Stimulated activated CD8-positive, alpha-beta memory T cell treated with anti-CD3 and anti-CD28 coated beads, Interleukin-12 subunit alpha, Interleukin-12 subunit beta, amount 100 ng/mL, for 24 hours (primary cell): ENCODE measurements around the gene CASK.
A peak's percentile ranks its signal among the peaks of the same experiment; 100 is the strongest.
"Not testable (repeated sequence)": the region's sequence is repeated elsewhere in the genome, so short reads cannot be mapped to it uniquely, and the experiment has no call there.

ENCODE experiments used
- DNase-seq: peaks from one replicate; pipeline ENCODE4 v3.0.0-alpha.2; 2020; ENCODE audit errors: extremely low read depth

Gene CASK

DNA sequence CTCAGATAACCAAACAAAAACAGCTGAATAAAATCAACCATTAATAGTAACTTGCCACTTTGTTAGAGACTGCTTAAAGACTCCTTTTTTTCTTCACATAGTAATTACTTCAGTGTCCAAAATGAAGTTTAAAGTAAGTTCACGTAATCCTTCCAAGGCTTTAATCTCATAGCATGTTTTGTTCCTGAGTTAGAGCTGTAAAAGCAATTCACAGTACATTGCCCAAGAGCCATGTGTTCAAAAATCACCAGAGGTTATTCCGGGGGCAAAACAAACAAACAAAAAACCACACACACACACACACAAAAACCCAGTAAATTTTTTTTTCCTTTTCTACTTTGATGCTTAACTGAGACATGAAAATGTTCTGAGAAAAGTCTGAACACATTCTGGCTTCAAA, 193.3 kb downstream of the CASK start:
- no peak for DNase-seq

- DNase-seq: no peak
These were observed 195.2 kb downstream of the CASK start for GRCh38 chrX:41728125-41728524.

DNA sequence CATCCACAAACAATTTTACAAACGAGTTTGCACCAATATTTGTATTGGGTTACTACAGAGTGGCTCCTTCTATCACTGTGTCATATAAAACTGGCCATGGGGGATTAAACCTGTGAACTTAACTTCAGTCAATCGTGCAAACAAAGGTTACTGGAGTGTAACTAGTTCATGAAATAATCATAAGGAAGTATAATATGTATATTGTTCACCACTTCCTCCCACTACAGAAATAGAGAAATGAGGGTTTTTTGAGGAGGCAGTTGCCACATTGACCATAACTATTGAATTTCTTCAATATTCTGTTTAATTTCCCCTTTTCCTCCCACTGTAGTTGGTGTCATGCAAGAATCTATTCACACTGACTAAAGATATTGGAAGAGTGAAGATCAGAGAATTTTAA, 199.5 kb downstream of the CASK start, which contains the start of gene GPR82:
Gene GPR82 (plus strand): TSS at position 356 of the 400 bp plus-strand sequence. CDS start 2,846 bp downstream, outside the sequence.
- DNase-seq: no peak

DNA sequence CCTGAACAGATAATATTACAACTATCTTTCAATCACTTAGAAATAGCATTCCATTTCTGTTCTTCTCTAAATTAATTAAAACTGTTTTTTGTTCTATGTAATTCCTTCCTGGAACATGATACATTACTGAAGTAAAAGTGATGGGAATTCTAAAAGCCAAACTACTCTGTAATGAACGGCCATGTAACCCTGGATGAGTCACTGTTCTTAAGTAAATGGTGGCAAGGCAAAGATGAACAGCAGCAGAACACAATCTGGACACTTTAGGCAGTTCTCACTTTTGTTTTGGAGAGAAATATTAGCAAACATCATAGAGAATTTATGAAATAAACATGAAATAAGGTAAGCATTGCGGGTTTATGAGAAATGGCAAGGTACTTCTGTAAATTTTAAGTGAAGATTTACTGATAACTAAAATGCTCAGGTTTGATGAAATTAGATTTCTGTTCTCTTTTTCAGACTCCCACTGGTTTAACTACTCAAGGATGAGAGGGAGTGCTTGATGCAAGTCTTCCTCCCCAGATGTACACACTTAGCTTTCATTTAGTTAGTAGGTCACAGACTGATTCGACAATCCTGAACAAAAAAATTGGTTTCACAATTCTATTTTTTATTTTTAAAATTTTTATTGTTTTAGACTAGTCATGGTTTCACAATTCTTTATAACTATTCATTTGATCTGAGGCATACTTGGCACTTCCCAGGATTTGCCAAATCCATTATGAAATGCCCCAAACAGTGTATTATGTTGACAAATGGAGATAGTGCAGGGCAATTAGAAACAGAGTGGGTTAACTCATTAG, 200.3 kb downstream of the CASK start:
- DNase-seq: no peak

DNA sequence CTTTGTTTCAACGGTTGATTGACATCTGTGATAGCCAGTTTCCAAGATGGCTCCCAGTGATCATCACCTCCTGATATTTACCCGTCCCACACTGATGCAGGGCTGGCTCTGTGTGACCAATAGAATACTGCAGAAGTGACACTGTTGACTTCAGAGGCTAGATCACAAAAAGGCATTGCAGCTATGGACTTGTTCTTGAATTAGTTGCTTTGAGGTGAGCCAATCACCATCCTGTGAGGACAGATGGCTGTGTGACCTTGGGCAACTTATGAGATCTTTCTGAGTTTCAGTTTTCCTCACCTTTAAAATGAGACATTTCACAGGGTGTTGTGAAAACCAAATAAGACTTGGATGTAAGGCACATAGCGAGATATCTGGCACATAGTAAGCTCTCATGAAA, 201.1 kb downstream of the CASK start:
- no peak for DNase-seq

DNA sequence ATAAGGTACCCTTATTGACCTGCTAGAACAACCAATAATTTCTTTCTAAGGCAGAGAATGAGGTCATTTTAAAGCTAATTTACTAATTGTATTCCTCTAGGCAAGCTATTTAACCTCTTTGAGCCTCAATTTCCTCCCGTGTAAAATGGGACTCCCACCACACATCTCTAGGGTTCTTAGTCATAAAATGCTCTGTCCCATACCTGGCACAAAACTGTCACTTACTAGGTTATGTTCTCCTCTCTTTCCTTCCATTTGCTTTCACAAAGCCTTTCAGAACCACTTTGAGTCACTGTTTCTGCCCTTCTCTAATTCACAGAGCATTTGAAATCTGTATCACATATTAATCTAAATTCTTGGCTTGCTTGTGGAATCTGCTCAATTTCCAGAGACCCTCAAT, 201.8 kb downstream of the CASK start:
- no peak for DNase-seq

DNA sequence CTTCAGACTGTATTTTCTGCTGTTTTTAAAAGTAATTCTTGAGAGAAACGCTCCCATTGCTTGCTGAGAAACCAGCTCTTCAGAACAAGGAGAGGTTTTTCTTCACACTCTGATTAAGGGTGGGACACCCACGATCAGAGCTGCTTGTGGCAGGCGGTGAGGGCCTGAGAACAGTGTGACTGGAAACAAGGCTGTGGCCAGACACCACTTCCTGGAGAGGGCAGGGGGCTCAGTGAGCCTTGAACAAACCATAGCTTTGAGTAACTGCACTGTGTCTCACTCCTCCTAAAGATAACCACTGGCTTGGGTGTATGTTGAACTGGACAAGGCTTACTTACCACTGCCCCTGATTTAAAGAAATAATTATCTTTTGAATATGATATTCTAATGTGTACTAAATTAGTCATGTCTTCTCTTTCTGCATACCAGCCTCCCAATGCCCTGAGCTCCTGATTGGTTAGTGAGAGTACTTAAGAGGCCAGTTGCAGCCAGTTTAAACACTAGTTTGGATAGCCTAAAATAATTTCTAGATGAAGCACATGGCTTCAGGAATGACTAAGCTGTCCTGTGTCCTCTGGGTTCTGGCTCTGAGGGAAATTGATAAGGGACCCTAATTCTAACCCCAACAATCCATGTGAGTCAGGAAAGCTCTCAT, 203.1 kb downstream of the CASK start:
- peak; percentile 22 for DNase-seq

GRCh38 chrX:41719610-41720009, 203.7 kb downstream of the CASK start:
- not testable (repeated sequence) for DNase-seq

DNA sequence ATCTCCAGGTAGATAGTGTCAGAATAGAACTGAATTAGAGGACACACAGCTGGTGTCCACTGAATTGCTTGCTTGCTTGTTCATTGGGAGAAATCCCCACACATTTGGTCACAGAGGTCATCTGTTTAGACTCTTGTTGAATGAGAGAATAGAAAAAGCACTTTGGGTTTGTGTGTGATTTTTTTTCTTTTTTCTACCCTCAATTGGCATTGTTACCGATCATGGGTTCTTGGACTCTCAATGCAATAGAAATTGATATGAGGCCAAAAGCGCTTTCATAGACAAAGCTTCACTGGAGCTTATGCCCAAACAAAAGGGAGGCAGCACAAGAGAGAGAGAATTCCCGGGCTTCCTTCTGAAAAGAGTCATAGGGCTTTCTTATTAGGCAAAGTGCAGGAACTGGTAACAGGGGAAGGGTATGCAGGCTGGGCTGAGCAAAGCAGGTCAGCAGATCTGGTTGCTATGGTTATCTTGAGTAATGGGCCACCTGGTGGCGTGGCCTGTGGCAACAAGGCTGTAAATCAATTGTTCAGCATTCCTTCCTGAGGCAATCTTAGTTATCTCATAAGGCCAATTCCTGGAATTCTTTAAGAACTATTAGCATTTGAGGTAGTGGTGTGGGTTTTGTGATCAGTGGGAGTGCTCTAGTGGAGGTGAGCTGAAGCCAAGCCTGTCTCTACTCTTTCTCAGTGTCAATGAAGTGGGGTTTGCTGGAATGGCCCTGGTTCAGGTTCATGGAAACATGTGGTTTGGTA, 204.7 kb downstream of the CASK start:
- DNase-seq: no peak

DNA sequence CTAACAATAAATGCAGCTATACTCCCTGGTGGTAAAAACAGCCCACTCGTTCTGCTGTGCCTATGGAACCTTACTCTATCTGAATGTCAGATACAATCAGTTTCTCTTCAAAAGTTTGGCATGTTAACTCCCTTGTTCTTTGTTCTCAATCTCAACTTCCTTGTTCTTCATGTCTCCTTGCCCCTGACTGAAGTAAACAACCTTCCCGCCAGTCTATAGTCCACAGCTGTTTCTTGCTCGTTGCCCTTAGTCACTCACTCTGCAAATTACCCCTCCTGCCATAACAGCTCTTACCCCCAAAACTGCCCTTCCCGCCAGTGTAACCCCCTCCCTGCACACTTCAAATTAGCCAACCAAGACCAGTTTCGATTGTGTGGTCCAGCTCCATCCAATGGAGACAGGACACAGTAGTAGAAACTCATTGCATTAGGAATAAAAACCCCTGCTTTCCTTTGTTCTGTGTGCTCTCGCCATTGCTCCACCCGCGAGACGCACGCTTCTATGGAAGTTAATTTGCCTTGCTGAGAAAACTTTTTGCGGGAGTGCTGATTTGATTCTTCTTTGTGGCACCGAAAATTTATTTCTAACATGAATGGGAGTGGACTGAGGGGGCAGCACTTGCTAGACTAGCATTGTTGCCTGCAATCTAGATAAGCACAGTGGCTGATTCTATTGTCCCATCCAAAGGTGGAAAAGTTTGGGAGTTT, 206.4 kb downstream of the CASK start:
- no peak for DNase-seq

- no peak for DNase-seq
These were observed 207.1 kb downstream of the CASK start for GRCh38 chrX:41716222-41716621.

- DNase-seq: no peak
These were observed 212.2 kb downstream of the CASK start for GRCh38 chrX:41711021-41711667.

GRCh38 chrX:41708486-41708885, 214.9 kb downstream of the CASK start:
- DNase-seq: no peak

DNA sequence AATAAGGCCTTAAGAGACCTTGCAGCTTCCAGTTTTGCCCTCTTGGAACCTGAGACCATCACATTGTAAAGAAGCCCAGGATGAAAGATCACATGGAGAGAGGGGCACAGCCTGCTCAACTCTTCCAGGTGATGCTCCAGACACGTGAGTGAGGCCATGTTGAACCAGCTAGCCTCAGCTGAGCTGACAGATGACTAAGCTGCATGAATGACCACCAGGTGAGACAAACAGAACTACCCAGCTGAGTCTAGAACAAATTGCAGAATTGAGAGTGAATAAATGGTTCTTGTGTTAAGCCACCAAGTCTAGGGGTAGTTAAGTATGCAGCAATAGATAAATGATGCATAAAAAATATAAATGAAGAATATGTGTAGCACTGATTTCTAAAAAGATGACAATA, 216.1 kb downstream of the CASK start:
- no peak for DNase-seq

GRCh38 chrX:41705680-41706374, 217.5 kb downstream of the CASK start:
- DNase-seq: no peak

GRCh38 chrX:41705042-41705441, 218.3 kb downstream of the CASK start:
- no peak for DNase-seq

GRCh38 chrX:41703574-41704029, 219.8 kb downstream of the CASK start:
- no peak for DNase-seq

- DNase-seq: no peak
These were observed 227.9 kb downstream of the CASK start for GRCh38 chrX:41695426-41695825.

- no peak for DNase-seq
These were observed 230.3 kb downstream of the CASK start for GRCh38 chrX:41693024-41693423.

GRCh38 chrX:41692162-41692749, 231.1 kb downstream of the CASK start:
- DNase-seq: no peak
